Keratinocyte (primary cell): ENCODE measurements around the gene ARMC2. TPM values are rescaled to one million over a fixed set of nuclear protein-coding genes. Genes with fewer than 3 reads are reported as not detected.

ENCODE experiments used
- DNase-seq: peaks from one replicate; pipeline ENCODE4 v3.0.0-alpha.2; 2011; ENCODE audit warnings: low read depth, missing footprints, low spot score
- FAIRE-seq: peaks from 2 replicates; lab custom pipeline; 2011; peaks lifted over from hg19 to GRCh38; lab: Jason Lieb, UNC
- H2AFZ ChIP-seq: 2 replicates; pipeline ENCODE4 v1.6.0; 2012; ENCODE audit warnings: low read length, control low read depth, inconsistent platforms; ENCODE audit not compliant: control insufficient read depth
- H3K27ac ChIP-seq: 2 replicates; pipeline ENCODE4 v1.5.1; 2011; ENCODE audit warnings: low read length; ENCODE audit not compliant: control insufficient read depth, insufficient read depth
- H3K27me3 ChIP-seq: 3 replicates; pipeline ENCODE4 v1.6.0; 2011; ENCODE audit warnings: low read length; ENCODE audit not compliant: control insufficient read depth, insufficient read depth; ENCODE audit errors: extremely low read depth
- H3K36me3 ChIP-seq, 2 experiments: 2 replicates in 1 of 2; 3 replicates in 1 of 2; pipeline ENCODE4 v1.5.1; 2011; ENCODE audit warnings: low read length in 2 of 2, mild to moderate bottlenecking in 1 of 2; ENCODE audit not compliant: control insufficient read depth in 2 of 2, insufficient read depth in 2 of 2; ENCODE audit errors: extremely low read depth in 1 of 2
- H3K4me1 ChIP-seq: 3 replicates; pipeline ENCODE4 v1.5.1; 2011; ENCODE audit warnings: low read length; ENCODE audit not compliant: control insufficient read depth, insufficient read depth; ENCODE audit errors: extremely low read depth
- H3K4me2 ChIP-seq: 3 replicates; pipeline ENCODE4 v1.6.0; 2011; ENCODE audit warnings: low read depth, low read length; ENCODE audit not compliant: control insufficient read depth, insufficient read depth; ENCODE audit errors: extremely low read depth
- H3K4me3 ChIP-seq, 3 experiments: fragments of 200-600 bp in 1 of 3; sonication (generic) in 1 of 3; 2 replicates in 2 of 3; 3 replicates in 1 of 3; pipeline ENCODE4 v1.5.1; 2011 to 2016; ENCODE audit warnings: low read length in 3 of 3, mild to moderate bottlenecking in 3 of 3, control low read depth in 2 of 3, inconsistent platforms in 1 of 3, low read depth in 1 of 3, mixed read lengths in 1 of 3, mixed run types in 1 of 3, moderate library complexity in 1 of 3; ENCODE audit not compliant: control insufficient read depth in 2 of 3, insufficient read depth in 2 of 3; ENCODE audit errors: extremely low read depth in 1 of 3
- H3K79me2 ChIP-seq: 2 replicates; pipeline ENCODE4 v1.6.0; 2012; ENCODE audit warnings: low read length; ENCODE audit not compliant: control insufficient read depth, insufficient read depth
- H3K9ac ChIP-seq: 3 replicates; pipeline ENCODE4 v1.6.0; 2011; ENCODE audit warnings: low read length; ENCODE audit not compliant: control insufficient read depth, insufficient read depth; ENCODE audit errors: extremely low read depth
- H3K9me1 ChIP-seq: 3 replicates; pipeline ENCODE4 v1.6.0; 2011; ENCODE audit warnings: low read length; ENCODE audit not compliant: control insufficient read depth, insufficient read depth; ENCODE audit errors: extremely low read depth
- H3K9me3 ChIP-seq: 2 replicates; pipeline ENCODE4 v1.5.1; 2012; ENCODE audit warnings: low read depth, low read length; ENCODE audit not compliant: control insufficient read depth
- H4K20me1 ChIP-seq: 3 replicates; pipeline ENCODE4 v1.6.0; 2011; ENCODE audit warnings: low read length; ENCODE audit not compliant: control insufficient read depth, insufficient read depth; ENCODE audit errors: extremely low read depth
- EZH2 ChIP-seq: IDR thresholded peaks from one replicate; pipeline ENCODE4 v1.6.1; 2012; ENCODE audit warnings: inconsistent platforms, mild to moderate bottlenecking, low read length, moderate library complexity
- dilution Hi-C: fragments of 300-500 bp; cut with MboI; formaldehyde crosslinking; loops from one replicate; pipeline ENCODE4 v1.7.0; 2020; ENCODE audit warnings: low sequenced_read_pairs; ENCODE audit not compliant: extremely low pct_ligation_motif_present
- polyA plus RNA-seq, 5 experiments: library from polyadenylated mRNA; depleted of rRNA in 3 of 5; stranded (reverse) in 3 of 5; stranded (forward) in 1 of 5; unstranded in 1 of 5; fragments of >200 nt; gene quantifications; 1 replicate in 1 of 5; 2 replicates in 3 of 5; 3 replicates in 1 of 5; pipeline versions ENCODE4 v1.2.1 to v1.2.3, GENCODE V29; 2011 to 2012; ENCODE audit warnings: missing spikeins in 2 of 5, low read depth in 1 of 5, low replicate concordance in 1 of 5
- TF ChIP-seq, protein P1 (sequence below), 3 experiments: IDR thresholded peaks in 1 of 3; conservative IDR thresholded peaks in 1 of 3; optimal IDR thresholded peaks in 1 of 3; 2 replicates in 2 of 3; 3 replicates in 1 of 3; pipeline versions ENCODE3 to v1.5.1; 2011; ENCODE audit warnings: low read length in 3 of 3, mild to moderate bottlenecking in 3 of 3, moderate library complexity in 2 of 3, control low read depth in 1 of 3, inconsistent platforms in 1 of 3; ENCODE audit not compliant: insufficient read depth in 2 of 3; ENCODE audit errors: extremely low read depth in 1 of 3

ARMC2 gene
- polyA plus RNA-seq, 1 donor (not counting 4 experiments of a cell fraction or from before 2014, with no cell fraction given): 3.8 TPM

DNA sequence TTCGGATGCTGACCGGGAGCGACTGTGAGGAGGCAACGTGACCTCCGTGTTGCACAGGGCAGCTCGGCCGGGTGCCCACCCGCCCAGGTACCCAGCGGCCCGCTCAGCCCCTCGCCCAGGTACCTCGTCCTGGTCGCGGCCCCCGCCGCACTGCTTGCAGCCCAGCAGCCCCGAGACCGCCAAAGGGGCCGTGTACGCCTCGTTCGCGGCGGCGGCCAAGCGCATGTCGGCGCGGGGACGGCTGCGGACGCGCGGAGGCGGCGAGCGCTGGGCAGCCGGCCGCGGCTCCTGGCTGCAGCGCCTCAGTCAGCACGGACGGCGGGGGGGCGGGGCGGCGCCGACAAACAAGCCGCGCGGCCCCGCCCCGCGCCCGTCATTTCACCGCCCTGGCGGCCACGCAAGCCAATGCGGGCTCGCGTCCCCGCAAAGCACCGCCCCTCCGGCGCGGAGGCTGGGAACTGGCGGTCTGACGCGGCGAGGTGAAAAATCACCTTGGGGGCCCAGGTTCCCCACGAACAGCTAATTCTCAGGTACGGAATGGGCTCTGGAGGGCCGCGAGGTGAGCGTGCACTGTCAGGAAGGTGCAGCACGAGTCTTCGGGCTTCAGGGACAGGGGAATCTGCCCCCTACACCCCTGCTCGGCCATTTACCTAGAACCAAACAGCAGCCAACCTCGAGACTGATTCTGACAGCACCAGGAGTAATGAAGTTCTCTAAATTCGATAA lies 161.2 kb downstream of the ARMC2 start:
- no peak for TF ChIP-seq EZH2
- TF ChIP-seq, protein P1, sequence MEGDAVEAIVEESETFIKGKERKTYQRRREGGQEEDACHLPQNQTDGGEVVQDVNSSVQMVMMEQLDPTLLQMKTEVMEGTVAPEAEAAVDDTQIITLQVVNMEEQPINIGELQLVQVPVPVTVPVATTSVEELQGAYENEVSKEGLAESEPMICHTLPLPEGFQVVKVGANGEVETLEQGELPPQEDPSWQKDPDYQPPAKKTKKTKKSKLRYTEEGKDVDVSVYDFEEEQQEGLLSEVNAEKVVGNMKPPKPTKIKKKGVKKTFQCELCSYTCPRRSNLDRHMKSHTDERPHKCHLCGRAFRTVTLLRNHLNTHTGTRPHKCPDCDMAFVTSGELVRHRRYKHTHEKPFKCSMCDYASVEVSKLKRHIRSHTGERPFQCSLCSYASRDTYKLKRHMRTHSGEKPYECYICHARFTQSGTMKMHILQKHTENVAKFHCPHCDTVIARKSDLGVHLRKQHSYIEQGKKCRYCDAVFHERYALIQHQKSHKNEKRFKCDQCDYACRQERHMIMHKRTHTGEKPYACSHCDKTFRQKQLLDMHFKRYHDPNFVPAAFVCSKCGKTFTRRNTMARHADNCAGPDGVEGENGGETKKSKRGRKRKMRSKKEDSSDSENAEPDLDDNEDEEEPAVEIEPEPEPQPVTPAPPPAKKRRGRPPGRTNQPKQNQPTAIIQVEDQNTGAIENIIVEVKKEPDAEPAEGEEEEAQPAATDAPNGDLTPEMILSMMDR (optimal IDR thresholded peaks at IDR 0.05 in 1 of 3, IDR thresholded peaks at IDR 0.05 in 1 of 3, conservative IDR thresholded peaks at IDR 0.05 in 1 of 3; ENCODE audit: extremely low read depth in 1 of 3, insufficient read depth in 2 of 3, low read length in 3 of 3): no peak
- Histone ChIP-seq H3K4me1 (peaks cover 14% of the 10 kb centered on the region), H3K79me2 (peaks cover 32% of the 10 kb centered on the region), H3K9ac (peak overlapping the region; percentile 94), H3K4me2 (peak overlapping the region; percentile 99), H3K9me3 (no peaks in the 10 kb centered on the region), H3K27me3 (no peaks in the 10 kb centered on the region), H3K36me3 (no peaks in the 10 kb centered on the region), H3K27ac (peak overlapping the region; percentile 96), H4K20me1 (no peaks in the 10 kb centered on the region), H2AFZ (peak overlapping the region; percentile 99), H3K9me1 (no peaks in the 10 kb centered on the region), H3K4me3 (peak overlapping the region; percentile 88 to 99 (median 95))
- dilution Hi-C loops: no loop called here
- DNase-seq (no peak), FAIRE-seq (peak; percentile 63)

DNA sequence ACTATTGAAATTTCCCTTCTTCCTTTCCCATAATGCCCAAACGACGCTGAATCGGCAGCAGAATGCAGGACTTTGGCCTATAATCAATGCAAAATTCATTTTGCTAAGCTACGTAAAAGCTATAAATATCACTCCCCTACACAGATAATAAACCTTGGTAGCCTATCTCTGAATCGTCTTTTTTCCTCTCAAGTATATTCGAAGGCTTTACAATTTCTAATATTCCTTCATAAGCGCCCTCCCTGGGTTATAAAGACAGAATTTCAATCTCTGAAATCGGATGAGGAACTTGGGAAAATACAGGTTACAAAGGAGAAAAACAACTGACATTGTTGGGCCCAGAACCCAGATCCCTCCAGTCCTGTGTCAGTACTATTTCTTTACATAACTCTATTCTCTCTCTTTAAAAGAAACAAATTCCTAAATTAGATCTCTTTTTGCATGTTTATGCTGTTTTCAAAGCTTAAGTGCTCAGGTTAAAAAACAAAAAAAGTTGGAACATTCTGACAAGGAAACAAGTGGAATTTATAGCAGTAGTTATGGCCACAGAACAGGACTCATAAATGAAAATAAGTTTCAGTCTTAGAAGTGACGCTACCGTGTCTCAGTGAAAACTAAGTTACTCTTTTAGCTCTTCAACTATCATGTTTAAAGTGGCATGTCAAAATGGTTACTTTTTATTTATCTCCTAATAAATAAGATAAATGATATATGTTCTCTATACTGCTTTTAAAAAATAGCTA lies 161.9 kb downstream of the ARMC2 start:
- TF ChIP-seq EZH2: no peak
- TF ChIP-seq, protein P1 (optimal IDR thresholded peaks at IDR 0.05 in 1 of 3, IDR thresholded peaks at IDR 0.05 in 1 of 3, conservative IDR thresholded peaks at IDR 0.05 in 1 of 3; ENCODE audit: extremely low read depth in 1 of 3, insufficient read depth in 2 of 3, low read length in 3 of 3): no peak
- no peaks in the 10 kb centered on the region for H3K36me3 ChIP-seq
- dilution Hi-C loops: no loop called here

More for the DNA sequence above, 161.9 kb downstream of the ARMC2 start:
- Histone ChIP-seq H3K4me1 (peaks cover 21% of the 10 kb centered on the region), H2AFZ (peak overlapping the region; percentile 99), H3K9me1 (no peaks in the 10 kb centered on the region), H3K79me2 (peaks cover 26% of the 10 kb centered on the region), H3K9ac (peak overlapping the region; percentile 94), H3K27me3 (no peaks in the 10 kb centered on the region), H4K20me1 (no peaks in the 10 kb centered on the region), H3K4me2 (peak overlapping the region; percentile 99), H3K27ac (peak overlapping the region; percentile 96), H3K9me3 (no peaks in the 10 kb centered on the region), H3K4me3 (peak overlapping the region; percentile 73 to 99 (median 95))
- DNase-seq (no peak), FAIRE-seq (no peak)
